Measurements from ENCODE around the gene ZBTB40. TPM values are rescaled to one million over a fixed set of nuclear protein-coding genes. Genes with fewer than 3 reads are reported as not detected.

ZBTB40 gene
- total RNA-seq, 1 donor from 2014 or later = 7.4 TPM

DNA sequence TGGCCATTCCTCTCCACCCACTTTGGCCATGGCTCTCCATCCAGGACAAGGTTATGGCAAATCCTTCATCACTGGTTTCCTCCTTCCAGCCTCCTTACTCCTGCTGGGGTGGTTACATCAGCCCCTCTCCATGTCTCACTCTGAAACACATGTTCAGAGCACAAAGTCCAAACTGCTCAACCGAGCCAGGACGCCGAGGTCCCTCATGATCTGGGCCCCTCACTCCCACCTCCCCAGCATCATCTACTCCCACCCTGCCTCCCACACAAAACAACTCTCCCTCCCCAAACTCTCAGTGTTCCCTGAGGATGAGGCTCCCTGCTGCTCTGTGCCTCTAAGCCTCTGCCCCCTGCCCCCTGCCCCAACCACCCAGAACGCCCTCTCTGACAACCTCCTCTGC, 33.3 kb upstream of the ZBTB40 start:
- no peak for DNase-seq (ENCODE audit: low read depth)
- TF ChIP-seq, protein P1, sequence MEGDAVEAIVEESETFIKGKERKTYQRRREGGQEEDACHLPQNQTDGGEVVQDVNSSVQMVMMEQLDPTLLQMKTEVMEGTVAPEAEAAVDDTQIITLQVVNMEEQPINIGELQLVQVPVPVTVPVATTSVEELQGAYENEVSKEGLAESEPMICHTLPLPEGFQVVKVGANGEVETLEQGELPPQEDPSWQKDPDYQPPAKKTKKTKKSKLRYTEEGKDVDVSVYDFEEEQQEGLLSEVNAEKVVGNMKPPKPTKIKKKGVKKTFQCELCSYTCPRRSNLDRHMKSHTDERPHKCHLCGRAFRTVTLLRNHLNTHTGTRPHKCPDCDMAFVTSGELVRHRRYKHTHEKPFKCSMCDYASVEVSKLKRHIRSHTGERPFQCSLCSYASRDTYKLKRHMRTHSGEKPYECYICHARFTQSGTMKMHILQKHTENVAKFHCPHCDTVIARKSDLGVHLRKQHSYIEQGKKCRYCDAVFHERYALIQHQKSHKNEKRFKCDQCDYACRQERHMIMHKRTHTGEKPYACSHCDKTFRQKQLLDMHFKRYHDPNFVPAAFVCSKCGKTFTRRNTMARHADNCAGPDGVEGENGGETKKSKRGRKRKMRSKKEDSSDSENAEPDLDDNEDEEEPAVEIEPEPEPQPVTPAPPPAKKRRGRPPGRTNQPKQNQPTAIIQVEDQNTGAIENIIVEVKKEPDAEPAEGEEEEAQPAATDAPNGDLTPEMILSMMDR (IDR thresholded peaks at IDR 0.05; ENCODE audit: insufficient read depth, low read length, severe bottlenecking) = no peak
- Histone ChIP-seq H3K27me3 (ENCODE audit: control insufficient read depth, insufficient read depth, low read length) (peaks cover 3% of the 10 kb centered on the region), H3K36me3 (ENCODE audit: control insufficient read depth, insufficient read depth, low read length) (no peaks in the 10 kb centered on the region), H3K4me3 (ENCODE audit: low read depth, low read length) (no peak overlapping the region)
- FAIRE-seq = peak; percentile 75

DNA sequence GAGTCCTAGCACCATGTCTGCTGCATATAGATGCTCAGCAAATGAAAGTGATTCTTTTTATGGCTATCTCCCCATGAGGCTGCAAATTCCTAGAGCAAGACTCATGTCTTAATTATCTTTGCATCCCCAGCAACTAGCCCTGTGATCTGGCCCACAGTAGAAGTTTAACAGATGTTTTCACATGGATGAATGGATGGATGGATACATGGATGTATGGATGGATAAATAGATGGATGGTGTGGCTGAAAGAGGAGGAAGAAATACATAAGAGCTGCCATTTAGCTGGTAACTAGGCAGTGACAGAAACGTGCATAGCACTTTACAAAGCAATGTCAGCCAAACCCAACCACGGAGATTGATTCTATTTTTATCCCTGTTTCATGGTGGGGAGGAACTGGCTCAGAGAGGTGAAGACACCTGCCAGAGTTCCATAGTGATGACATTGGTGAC, 32.7 kb upstream of the ZBTB40 start:
- TF ChIP-seq, protein P1 (IDR thresholded peaks at IDR 0.05; ENCODE audit: insufficient read depth, low read length, severe bottlenecking) = no peak
- Histone ChIP-seq H3K27me3 (ENCODE audit: control insufficient read depth, insufficient read depth, low read length) (peaks cover 3% of the 10 kb centered on the region), H3K36me3 (ENCODE audit: control insufficient read depth, insufficient read depth, low read length) (no peaks in the 10 kb centered on the region), H3K4me3 (ENCODE audit: low read depth, low read length) (no peak overlapping the region)
- FAIRE-seq (no peak), DNase-seq (ENCODE audit: low read depth) (no peak)

DNA sequence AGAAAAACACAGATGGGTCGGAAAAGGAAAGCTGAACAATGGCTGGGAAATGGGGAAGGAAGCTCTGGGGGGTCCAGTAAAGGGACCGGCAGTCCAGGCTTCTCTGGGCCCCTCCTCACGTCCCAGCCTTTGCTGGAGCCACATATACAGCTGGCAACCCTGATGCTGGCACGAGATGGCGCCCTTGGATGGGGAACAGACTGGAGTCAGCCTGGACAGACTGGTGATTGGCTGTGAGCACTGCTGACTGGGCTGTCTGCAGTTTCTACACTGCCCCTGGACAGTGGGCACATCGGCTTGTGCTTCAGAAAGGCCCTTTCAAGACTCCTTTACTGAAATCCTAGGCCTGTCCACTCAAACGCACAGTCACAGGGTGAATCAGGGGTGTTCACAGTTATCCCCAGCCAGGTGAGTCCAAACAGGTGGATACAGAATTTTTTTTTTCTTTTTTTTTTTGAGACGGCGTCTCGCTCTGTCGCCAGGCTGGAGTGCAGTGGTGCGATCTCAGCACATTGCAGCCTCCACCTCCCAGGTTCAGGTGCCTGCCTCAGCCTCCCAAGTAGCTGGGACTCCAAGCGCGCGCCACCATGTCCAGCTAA, 31.1 kb upstream of the ZBTB40 start:
- peak; percentile 92 for FAIRE-seq
- DNase-seq (ENCODE audit: low read depth) = peak; percentile 61
- no peaks in the 10 kb centered on the region for H3K36me3 ChIP-seq (ENCODE audit: control insufficient read depth, insufficient read depth, low read length)
- TF ChIP-seq, protein P1 (IDR thresholded peaks at IDR 0.05; ENCODE audit: insufficient read depth, low read length, severe bottlenecking) = peak; percentile 89
- peaks cover 3% of the 10 kb centered on the region for H3K27me3 ChIP-seq (ENCODE audit: control insufficient read depth, insufficient read depth, low read length)
- no peak overlapping the region for H3K4me3 ChIP-seq (ENCODE audit: low read depth, low read length)

DNA sequence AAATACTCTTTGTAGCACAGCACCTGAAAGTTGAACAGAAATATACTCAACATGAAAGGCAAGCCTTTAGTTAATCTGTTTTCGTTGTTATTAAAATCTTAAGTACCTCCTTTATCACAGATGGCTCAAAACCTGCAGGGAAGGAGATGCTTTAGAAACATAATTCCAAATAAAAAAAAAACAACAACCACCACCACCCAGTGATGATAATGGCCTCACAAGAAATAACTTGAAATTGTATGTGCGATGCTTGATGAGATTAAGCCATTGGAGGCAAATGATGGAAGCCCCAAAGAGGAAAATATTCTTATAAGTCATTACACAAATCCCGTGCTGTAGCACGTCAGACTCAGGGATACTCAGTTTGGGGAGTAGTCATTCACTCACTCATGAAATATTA, 24.9 kb upstream of the ZBTB40 start:
- FAIRE-seq = no peak
- H3K36me3 ChIP-seq (ENCODE audit: control insufficient read depth, insufficient read depth, low read length) = no peaks in the 10 kb centered on the region

DNA sequence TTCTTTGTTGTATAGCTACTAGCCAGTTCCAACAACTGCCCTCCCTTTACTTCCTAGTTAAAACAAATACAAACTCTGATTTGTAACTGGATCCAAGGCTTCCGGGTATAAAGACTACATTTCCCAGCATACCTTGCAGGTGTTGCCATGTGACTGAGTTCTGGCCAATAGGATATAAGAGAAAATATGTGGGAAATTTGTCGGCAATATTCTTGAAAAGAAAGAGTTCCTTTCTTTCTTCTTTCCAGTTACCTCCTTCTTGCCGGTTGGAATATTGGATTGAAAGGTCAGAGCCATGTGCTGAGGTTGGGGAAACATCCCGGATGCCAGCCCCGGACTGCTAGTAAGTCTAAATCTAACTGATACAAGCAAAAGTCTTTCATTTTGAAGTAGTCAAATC, 23.0 kb upstream of the ZBTB40 start:
- TF ChIP-seq, protein P1 (IDR thresholded peaks at IDR 0.05; ENCODE audit: insufficient read depth, low read length, severe bottlenecking) = no peak
- H3K4me3 ChIP-seq (ENCODE audit: low read depth, low read length) = peak overlapping the region; percentile 7
- no peaks in the 10 kb centered on the region for H3K36me3 ChIP-seq (ENCODE audit: control insufficient read depth, insufficient read depth, low read length)
- DNase-seq (ENCODE audit: low read depth) = peak; percentile 43
- H3K27me3 ChIP-seq (ENCODE audit: control insufficient read depth, insufficient read depth, low read length) = no peaks in the 10 kb centered on the region
- no peak for FAIRE-seq

More for the DNA sequence above, 24.9 kb upstream of the ZBTB40 start:
- DNase-seq (ENCODE audit: low read depth) = no peak
- Histone ChIP-seq H3K4me3 (ENCODE audit: low read depth, low read length) (no peak overlapping the region), H3K27me3 (ENCODE audit: control insufficient read depth, insufficient read depth, low read length) (no peaks in the 10 kb centered on the region)
- TF ChIP-seq, protein P1 (IDR thresholded peaks at IDR 0.05; ENCODE audit: insufficient read depth, low read length, severe bottlenecking) = no peak

DNA sequence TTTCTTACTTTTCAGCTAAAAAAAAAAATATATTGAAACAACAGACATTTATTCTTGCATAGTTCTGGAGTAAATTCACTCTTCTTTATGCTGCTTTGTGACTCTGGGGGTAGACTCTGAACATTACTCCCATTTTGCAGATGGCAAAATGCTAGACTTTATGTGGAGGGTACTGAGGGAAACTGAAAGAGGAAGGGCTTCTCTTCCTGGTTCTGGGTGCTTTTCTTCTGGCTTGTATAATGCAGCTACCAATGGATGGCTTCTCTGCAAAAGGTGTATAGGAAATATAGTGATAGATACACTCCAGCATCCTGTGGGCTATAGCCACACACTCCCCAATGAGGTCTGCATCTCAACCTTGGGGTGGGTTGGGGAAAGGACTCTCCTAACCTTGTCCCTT, 19.7 kb upstream of the ZBTB40 start:
- H3K36me3 ChIP-seq (ENCODE audit: control insufficient read depth, insufficient read depth, low read length) = no peaks in the 10 kb centered on the region
- H3K4me3 ChIP-seq (ENCODE audit: low read depth, low read length) = no peak overlapping the region
- TF ChIP-seq, protein P1 (IDR thresholded peaks at IDR 0.05; ENCODE audit: insufficient read depth, low read length, severe bottlenecking) = no peak
- no peak for DNase-seq (ENCODE audit: low read depth)
- no peak for FAIRE-seq
- H3K27me3 ChIP-seq (ENCODE audit: control insufficient read depth, insufficient read depth, low read length) = no peaks in the 10 kb centered on the region

Data from bronchial epithelial cell (primary cell).